ENCODE measurements around the gene SEPHS1. TPM values are rescaled to one million over a fixed set of nuclear protein-coding genes. Genes with fewer than 3 reads are reported as not detected.

Gene SEPHS1
- total RNA-seq, 4 donors from 2014 or later, result 21.9 to 50.5 (median 37.8) TPM

GRCh38 chr10:13337128-13337826 lies 10.8 kb downstream of the SEPHS1 start:
- no peak for TF ChIP-seq CTCF (IDR thresholded peaks at IDR 0.05; ENCODE audit: low read depth)

- no peak for TF ChIP-seq CTCF (IDR thresholded peaks at IDR 0.05; ENCODE audit: low read depth)
These were observed 12.2 kb downstream of the SEPHS1 start for GRCh38 chr10:13335881-13336280.

GRCh38 chr10:13334556-13334955 lies 13.5 kb downstream of the SEPHS1 start:
- TF ChIP-seq CTCF (IDR thresholded peaks at IDR 0.05; ENCODE audit: low read depth), result no peak

- TF ChIP-seq CTCF (IDR thresholded peaks at IDR 0.05; ENCODE audit: low read depth), result no peak
These were observed 16.4 kb downstream of the SEPHS1 start for GRCh38 chr10:13331646-13332045.

GRCh38 chr10:13329565-13329964 lies 18.5 kb downstream of the SEPHS1 start:
- no peak for TF ChIP-seq CTCF (IDR thresholded peaks at IDR 0.05; ENCODE audit: low read depth)

GRCh38 chr10:13328613-13329012 lies 19.5 kb downstream of the SEPHS1 start:
- TF ChIP-seq CTCF (IDR thresholded peaks at IDR 0.05; ENCODE audit: low read depth), result no peak

- TF ChIP-seq CTCF (IDR thresholded peaks at IDR 0.05; ENCODE audit: low read depth), result no peak
These were observed 20.0 kb downstream of the SEPHS1 start for GRCh38 chr10:13328126-13328525.
